Adrenal gland (tissue), 12 donors: Measurements from ENCODE around the gene SOX21. TPM values are rescaled to one million over a fixed set of nuclear protein-coding genes. Genes with fewer than 3 reads are reported as not detected.

Experiments
- DNase-seq, 7 donors: peaks; one replicate each; pipeline ENCODE4 v3.0.0-alpha.2; 2019 to 2020
- H3K27ac ChIP-seq, 5 donors: fragments of 200-600 bp; sonication (generic) in 4 of 5; 1 replicate in 3 of 5; 2 replicates in 2 of 5; pipeline versions ENCODE4 v1.5.1 to v1.8.0; 2016 to 2020; ENCODE audit warnings: mild to moderate bottlenecking in 1 of 5
- H3K27me3 ChIP-seq: fragments of 200-600 bp; 2 replicates; pipeline ENCODE4 v1.8.0; 2021
- H3K36me3 ChIP-seq, 2 donors: fragments of 200-600 bp; replicated peaks in 1 of 2; 1 replicate in 1 of 2; 2 replicates in 1 of 2; pipeline versions ENCODE4 v1.5.1 to v1.8.0; 2018 to 2022
- H3K4me1 ChIP-seq, 2 donors: fragments of 200-600 bp; replicated peaks in 1 of 2; 1 replicate in 1 of 2; 2 replicates in 1 of 2; pipeline versions ENCODE4 v1.5.1 to v1.8.0; 2018 to 2021
- H3K4me3 ChIP-seq, 4 donors: fragments of 200-600 bp; sonication (generic) in 3 of 4; one replicate each; pipeline ENCODE4 v1.5.1; 2016 to 2018
- H3K9me3 ChIP-seq, 3 donors: fragments of 200-600 bp; sonication (generic) in 1 of 3; replicated peaks in 1 of 3; 1 replicate in 2 of 3; 2 replicates in 1 of 3; pipeline versions ENCODE4 v1.5.1 to v1.8.0; 2016 to 2021
- CTCF ChIP-seq, 6 experiments: fragments of 450-650 bp in 4 of 6; fragments of 200-600 bp in 2 of 6; sonication (generic) in 1 of 6; IDR thresholded peaks; 1 replicate in 5 of 6; 2 replicates in 1 of 6; pipeline versions ENCODE4 v1.5.1 to v1.8.0; 2016 to 2021; ENCODE audit warnings: antibody characterized with exemption in 6 of 6, mild to moderate bottlenecking in 2 of 6, moderate library complexity in 1 of 6
- POLR2A ChIP-seq, 2 donors: fragments of 450-650 bp; IDR thresholded peaks; one replicate each; pipeline ENCODE4 v1.6.1; 2017; ENCODE audit warnings: antibody characterized with exemption in 2 of 2, mild to moderate bottlenecking in 2 of 2, moderate library complexity in 1 of 2
- WGBS, 4 donors: extraction: QIAGEN DNeasy Blood & Tissue Kit in 2 of 4; methylation state at CpG; one replicate each; pipeline versions ENCODE4 v1.1.5 to v1.1.7; 2013 to 2017; 5-methylcytosine and 5-hydroxymethylcytosine counted together
- intact Hi-C, 2 donors: fragments of 100-400 bp; cut with DNase I; formaldehyde crosslinking; loops; one replicate each; pipeline versions ENCODE4 v1.14.1 to v1.15.0; 2022 to 2023
- polyA plus RNA-seq, 3 donors: library from polyadenylated mRNA; stranded (reverse); fragments of 200-250 nt in 2 of 3; fragments of 350-450 nt in 1 of 3; fragmentation: Illumina TruSeq in 1 of 3; extraction: RNeasy Lipid Tissue Mini Kit (QIAGEN cat#74804) in 1 of 3; gene quantifications; one replicate each; pipeline ENCODE4 v1.2.3, GENCODE V29; 2013 to 2014
- total RNA-seq, 9 donors: library from RNA; depleted of rRNA in 4 of 9; stranded (reverse); fragments of >200 nt in 4 of 9; fragments of 120-200 nt in 1 of 9; fragmentation: NEBNext Ultra II Directional in 1 of 9; extraction: Animal tissue kit (Norgen Biotek cat#: 25700) in 1 of 9; gene quantifications; one replicate each; pipeline versions ENCODE4 v1.1.0 to v1.2.4, GENCODE V29; 2013 to 2023
- donor health status: healthy with polysubstance abuse.
- donor health status: Bipolar disorder and iron deficiency.
- donor health status: DM: yes; HTN: yes; CAD: no.
- donor health status: DM: no; HTN: no; CAD: no.
- donor health status: DM: no; HTN: no; CAD: no.
- donor health status: DM: yes; HTN: yes; CAD: no.

Gene SOX21
- total and polyA plus RNA-seq, 12 donors: not detected

DNA sequence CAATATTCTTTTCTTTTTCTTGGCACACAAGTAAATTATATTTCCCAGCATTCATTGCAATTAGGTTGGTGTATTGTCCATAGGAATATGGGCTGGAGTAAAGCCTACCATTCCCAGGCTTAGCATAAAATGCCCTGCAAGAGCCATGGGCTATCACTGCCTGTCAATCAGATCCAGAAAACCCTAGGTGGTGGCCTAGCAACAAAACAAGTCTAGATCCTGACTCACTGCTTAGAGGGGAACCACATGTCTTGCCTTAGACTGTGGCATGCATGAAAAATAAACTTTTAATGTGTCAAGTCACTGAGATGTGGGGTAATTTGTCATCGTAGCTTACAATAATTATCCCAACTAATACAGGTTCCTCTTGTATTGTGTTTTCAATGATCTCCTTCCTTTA is 16.2 kb downstream of the SOX21 start:
- Histone ChIP-seq H3K36me3 (no peaks in the 10 kb centered on the region), H3K9me3 (no peaks in the 10 kb centered on the region), H3K27me3 (peaks cover 18% of the 10 kb centered on the region), H3K4me1 (no peaks in the 10 kb centered on the region), H3K27ac (no peak overlapping the region), H3K4me3 (no peak overlapping the region)
- intact Hi-C loops: no loop called here
- 73 to 94% (median 86%) methylated on average over 1 of the region's 1 CpG for WGBS, 4 donors
- TF ChIP-seq POLR2A (IDR thresholded peaks at IDR 0.05) (no peak), CTCF (IDR thresholded peaks at IDR 0.05) (no peak)
- no peak for DNase-seq

DNA sequence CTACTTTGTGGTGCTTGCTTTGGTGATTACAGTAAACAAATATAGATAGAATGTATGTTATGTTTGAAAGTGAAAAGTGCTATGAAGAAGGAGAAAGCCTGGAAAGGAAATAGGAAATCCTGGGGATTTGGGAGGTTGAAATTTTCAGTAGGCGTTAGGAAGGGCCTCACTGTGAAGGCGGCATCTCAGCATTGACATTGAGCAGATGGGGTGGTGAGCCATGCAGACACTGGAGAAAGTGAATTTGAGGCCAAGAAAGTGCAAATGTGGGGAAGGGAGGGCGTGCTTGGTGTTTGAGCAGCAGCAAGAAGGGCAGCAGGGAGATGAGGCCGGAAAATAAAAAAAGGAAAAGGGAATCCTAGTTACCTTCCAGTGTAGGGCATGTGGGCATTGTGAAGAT is 20.3 kb downstream of the SOX21 start:
- H3K27me3 ChIP-seq: peaks cover 3% of the 10 kb centered on the region
- WGBS, 4 donors: 74 to 84% (median 80%) methylated on average over 4 of the region's 4 CpGs
- no peak overlapping the region for H3K4me3 ChIP-seq
- H3K4me1 ChIP-seq: no peaks in the 10 kb centered on the region
- H3K9me3 ChIP-seq: no peaks in the 10 kb centered on the region
- H3K36me3 ChIP-seq: no peaks in the 10 kb centered on the region
- TF ChIP-seq CTCF (IDR thresholded peaks at IDR 0.05): no peak
- TF ChIP-seq POLR2A (IDR thresholded peaks at IDR 0.05): no peak
- H3K27ac ChIP-seq: no peak overlapping the region
- intact Hi-C loops: no loop called here
- DNase-seq: no peak

DNA sequence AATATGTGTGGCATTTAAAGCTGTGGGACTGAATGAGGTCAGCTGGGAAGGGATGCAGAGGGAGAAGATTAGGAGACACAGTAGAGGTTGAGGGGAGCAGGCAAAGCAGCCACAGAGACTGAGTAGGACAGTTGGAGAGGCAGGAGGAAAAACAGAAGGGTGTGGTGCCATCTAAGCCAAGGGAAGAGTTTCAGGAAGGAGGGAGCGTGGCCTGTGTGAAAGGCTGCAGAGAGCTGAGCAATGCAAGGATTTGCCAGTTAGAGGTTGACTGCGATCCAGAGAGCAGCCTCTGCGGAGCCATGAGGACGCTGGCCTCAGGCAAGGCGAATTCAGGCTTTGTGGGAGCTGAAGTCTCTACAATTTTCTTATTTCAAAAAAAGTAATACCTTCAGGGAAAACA is 28.9 kb downstream of the SOX21 start:
- H3K27me3 ChIP-seq: peaks cover 3% of the 10 kb centered on the region

DNA sequence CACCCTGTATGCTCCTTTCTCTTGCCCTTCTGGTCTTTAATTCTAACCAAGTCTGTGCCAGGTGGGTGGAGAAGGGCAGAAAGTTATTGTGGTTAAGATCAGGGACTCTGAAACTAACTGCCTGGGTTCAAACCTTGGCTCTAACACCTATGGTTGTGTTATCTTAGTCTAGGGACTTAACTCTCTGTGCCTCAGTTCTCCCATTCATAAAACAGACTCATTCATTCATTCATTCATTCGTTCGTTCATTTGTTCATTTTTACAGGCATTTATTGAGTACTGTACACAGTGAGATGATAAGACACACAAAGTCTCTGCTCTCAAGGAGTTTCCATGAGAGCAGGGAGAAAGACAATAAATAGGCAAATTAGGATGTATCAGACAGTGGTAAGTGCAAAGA is 30.1 kb downstream of the SOX21 start:
- Histone ChIP-seq H3K4me3 (no peak overlapping the region), H3K27ac (no peak overlapping the region), H3K27me3 (peaks cover 5% of the 10 kb centered on the region), H3K4me1 (no peaks in the 10 kb centered on the region), H3K9me3 (no peaks in the 10 kb centered on the region), H3K36me3 (no peaks in the 10 kb centered on the region)
- TF ChIP-seq POLR2A (IDR thresholded peaks at IDR 0.05) (no peak), CTCF (IDR thresholded peaks at IDR 0.05) (no peak)
- no peak for DNase-seq
- intact Hi-C loops: loop anchor here in 1 of 2 donors (10.0 kb wide), 1 partner anchor 473 kb away; no protein-coding TSS in a partner anchor
- WGBS, 4 donors: 42 to 58% (median 49%) methylated on average over 2 of the region's 2 CpGs

More for the DNA sequence above, 28.9 kb downstream of the SOX21 start:
- H3K9me3 ChIP-seq: no peaks in the 10 kb centered on the region
- 66 to 76% (median 74%) methylated on average over 5 of the region's 5 CpGs for WGBS, 4 donors
- no peak for DNase-seq
- TF ChIP-seq CTCF (IDR thresholded peaks at IDR 0.05) (no peak), POLR2A (IDR thresholded peaks at IDR 0.05) (no peak)
- H3K4me3 ChIP-seq: no peak overlapping the region
- intact Hi-C loops: loop anchor here in 1 of 2 donors (10.0 kb wide), 1 partner anchor 471 kb away; no protein-coding TSS in a partner anchor
- H3K4me1 ChIP-seq: no peaks in the 10 kb centered on the region
- H3K36me3 ChIP-seq: no peaks in the 10 kb centered on the region
- H3K27ac ChIP-seq: no peak overlapping the region
